Measurements from ENCODE around the gene LRRC8D.

Gene LRRC8D

GRCh38 chr1:89807503-89807902, 13.3 kb upstream of the LRRC8D start:
- no peak for DNase-seq (ENCODE audit: low read depth in 2 of 2)

- no peak for DNase-seq (ENCODE audit: low read depth in 2 of 2)
These were observed 12.8 kb upstream of the LRRC8D start for GRCh38 chr1:89807983-89808382.

- DNase-seq (ENCODE audit: low read depth in 2 of 2): no peak
These were observed 12.3 kb upstream of the LRRC8D start for GRCh38 chr1:89808441-89809117.

GRCh38 chr1:89809556-89809955, 11.3 kb upstream of the LRRC8D start:
- DNase-seq (ENCODE audit: low read depth in 2 of 2): no peak

GRCh38 chr1:89810302-89810701, 10.5 kb upstream of the LRRC8D start:
- DNase-seq (ENCODE audit: low read depth in 2 of 2): no peak

GRCh38 chr1:89810880-89811279, 10.0 kb upstream of the LRRC8D start:
- no peak for DNase-seq (ENCODE audit: low read depth in 2 of 2)

GRCh38 chr1:89812992-89813391, 7.8 kb upstream of the LRRC8D start:
- DNase-seq (ENCODE audit: low read depth in 2 of 2): no peak

- DNase-seq (ENCODE audit: low read depth in 2 of 2): no peak
These were observed 5.8 kb upstream of the LRRC8D start for GRCh38 chr1:89815040-89815439.

GRCh38 chr1:89815611-89816010, 5.2 kb upstream of the LRRC8D start:
- no peak for DNase-seq (ENCODE audit: low read depth in 2 of 2)

- DNase-seq (ENCODE audit: low read depth in 2 of 2): no peak
These were observed 4.5 kb upstream of the LRRC8D start for GRCh38 chr1:89816366-89816765.

GRCh38 chr1:89821322-89822108, 683 bp downstream of the LRRC8D start:
- DNase-seq (ENCODE audit: low read depth in 2 of 2): peak; percentile 10 to 54

- DNase-seq (ENCODE audit: low read depth in 2 of 2): no peak
These were observed 1.5 kb downstream of the LRRC8D start for GRCh38 chr1:89822109-89822962.

GRCh38 chr1:89822999-89823628, 2.3 kb downstream of the LRRC8D start:
- DNase-seq (ENCODE audit: low read depth in 2 of 2): no peak

GRCh38 chr1:89823679-89824292, 3.0 kb downstream of the LRRC8D start:
- no peak for DNase-seq (ENCODE audit: low read depth in 2 of 2)

- DNase-seq (ENCODE audit: low read depth in 2 of 2): no peak
These were observed 5.8 kb downstream of the LRRC8D start for GRCh38 chr1:89826594-89826993.

- no peak for DNase-seq (ENCODE audit: low read depth in 2 of 2)
These were observed 6.5 kb downstream of the LRRC8D start for GRCh38 chr1:89827330-89827729.

- DNase-seq (ENCODE audit: low read depth in 2 of 2): no peak
These were observed 7.1 kb downstream of the LRRC8D start for GRCh38 chr1:89827902-89828301.

- DNase-seq (ENCODE audit: low read depth in 2 of 2): no peak
These were observed 8.4 kb downstream of the LRRC8D start for GRCh38 chr1:89829186-89829585.

GRCh38 chr1:89831462-89832120, 10.8 kb downstream of the LRRC8D start:
- DNase-seq (ENCODE audit: low read depth in 2 of 2): no peak

- no peak for DNase-seq (ENCODE audit: low read depth in 2 of 2)
These were observed 11.8 kb downstream of the LRRC8D start for GRCh38 chr1:89832496-89833127.
